ENCODE data around the gene PNMA1. TPM values are rescaled to one million over a fixed set of nuclear protein-coding genes. Genes with fewer than 3 reads are reported as not detected.

Gene PNMA1
- total and polyA plus RNA-seq, 9 of the 15 experiments (the other 6 are each of a cell fraction or from before 2014, with no cell fraction given), result 1.7 to 26.4 (median 8.7) TPM

DNA sequence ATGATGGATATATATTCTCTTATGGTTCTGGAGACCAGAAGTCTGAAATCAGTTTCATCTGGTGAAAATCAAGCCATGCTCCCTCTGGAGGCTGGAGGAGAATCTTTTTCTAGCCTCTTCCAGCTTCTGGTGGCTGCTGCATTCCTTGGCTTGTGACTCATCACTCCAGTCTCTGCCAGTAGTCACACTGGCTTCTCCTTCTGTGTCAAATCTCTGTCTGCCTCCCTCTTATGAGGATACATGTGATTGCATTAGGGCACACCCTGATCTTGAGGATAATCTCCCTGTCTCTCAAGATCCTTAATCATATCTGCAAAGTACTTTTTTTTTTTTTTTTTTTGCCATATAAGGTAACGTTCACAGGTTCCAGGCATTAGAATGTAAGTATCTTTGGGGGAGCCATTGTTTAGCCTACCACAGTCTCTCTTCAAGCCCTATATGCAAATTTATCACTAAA is 51.7 kb downstream of the PNMA1 start (continued):
- TF ChIP-seq, protein P1, sequence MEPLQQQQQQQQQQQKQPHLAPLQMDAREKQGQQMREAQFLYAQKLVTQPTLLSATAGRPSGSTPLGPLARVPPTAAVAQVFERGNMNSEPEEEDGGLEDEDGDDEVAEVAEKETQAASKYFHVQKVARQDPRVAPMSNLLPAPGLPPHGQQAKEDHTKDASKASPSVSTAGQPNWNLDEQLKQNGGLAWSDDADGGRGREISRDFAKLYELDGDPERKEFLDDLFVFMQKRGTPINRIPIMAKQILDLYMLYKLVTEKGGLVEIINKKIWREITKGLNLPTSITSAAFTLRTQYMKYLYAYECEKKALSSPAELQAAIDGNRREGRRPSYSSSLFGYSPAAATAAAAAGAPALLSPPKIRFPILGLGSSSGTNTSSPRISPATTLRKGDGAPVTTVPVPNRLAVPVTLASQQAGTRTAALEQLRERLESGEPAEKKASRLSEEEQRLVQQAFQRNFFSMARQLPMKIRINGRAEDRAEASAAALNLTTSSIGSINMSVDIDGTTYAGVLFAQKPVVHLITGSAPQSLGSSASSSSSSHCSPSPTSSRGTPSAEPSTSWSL (CRISPR knock-in tag; IDR thresholded peaks at IDR 0.05; ENCODE audit: borderline replicate concordance), result no peak
- TF ChIP-seq ZBTB43 (CRISPR knock-in tag; IDR thresholded peaks at IDR 0.05) (no peak), TOE1 (IDR thresholded peaks at IDR 0.05; ENCODE audit: borderline replicate concordance) (no peak), TOE1 (CRISPR knock-in tag; IDR thresholded peaks at IDR 0.05; ENCODE audit: borderline replicate concordance, low read depth) (no peak), CTBP1 (IDR thresholded peaks at IDR 0.05; ENCODE audit: borderline replicate concordance) (no peak), ETV6 (IDR thresholded peaks at IDR 0.05; ENCODE audit: borderline replicate concordance in 1 of 2, low read depth in 2 of 2, low read length in 1 of 2) (no peak), ETV6 (CRISPR knock-in tag; IDR thresholded peaks at IDR 0.05; ENCODE audit: borderline replicate concordance) (no peak), ZKSCAN8 (CRISPR knock-in tag; IDR thresholded peaks at IDR 0.05) (no peak), SUPT5H (IDR thresholded peaks at IDR 0.05) (no peak), MAFF (IDR thresholded peaks at IDR 0.05; ENCODE audit: low read length) (no peak), XRCC3 (IDR thresholded peaks at IDR 0.05) (no peak), SRF (CRISPR knock-in tag; IDR thresholded peaks at IDR 0.05) (peak in 1 of 2 experiments; percentile 62; a peak in 1 of 4 replicates), KDM1A (IDR thresholded peaks at IDR 0.05) (peak; percentile 67 to 70; a peak in 3 of 4 replicates), FOXA3 (CRISPR knock-in tag; conservative IDR thresholded peaks at IDR 0.05 in 1 of 2, IDR thresholded peaks at IDR 0.05 in 1 of 2) (no peak), ZNF408 (CRISPR knock-in tag; IDR thresholded peaks at IDR 0.05; ENCODE audit: low read depth) (no peak), HNRNPUL1 (IDR thresholded peaks at IDR 0.05; ENCODE audit: low read length) (no peak), NRF1 (conservative IDR thresholded peaks at IDR 0.05 in 1 of 2, IDR thresholded peaks at IDR 0.05 in 1 of 2) (no peak), SMARCE1 (IDR thresholded peaks at IDR 0.05) (peak; percentile 57; the same call in 1 of the 2 replicates), CREM (IDR thresholded peaks at IDR 0.05; ENCODE audit: low read depth) (no peak), TARDBP (IDR thresholded peaks at IDR 0.05) (no peak), SMC3 (conservative IDR thresholded peaks at IDR 0.05; ENCODE audit: insufficient read depth, low read depth, low read length) (no peak), PHB (CRISPR knock-in tag; IDR thresholded peaks at IDR 0.05) (no peak), PKNOX1 (IDR thresholded peaks at IDR 0.05) (peak; percentile 41), DPF2 (IDR thresholded peaks at IDR 0.05) (0 out of 2 replicates have a peak, but pooled peaks have one; percentile 26), ZNF282 (CRISPR knock-in tag; IDR thresholded peaks at IDR 0.05) (no peak), OTX1 (CRISPR knock-in tag; IDR thresholded peaks at IDR 0.05) (no peak), WHSC1 (IDR thresholded peaks at IDR 0.05; ENCODE audit: low read length) (no peak)
- TF ChIP-seq, protein P2, sequence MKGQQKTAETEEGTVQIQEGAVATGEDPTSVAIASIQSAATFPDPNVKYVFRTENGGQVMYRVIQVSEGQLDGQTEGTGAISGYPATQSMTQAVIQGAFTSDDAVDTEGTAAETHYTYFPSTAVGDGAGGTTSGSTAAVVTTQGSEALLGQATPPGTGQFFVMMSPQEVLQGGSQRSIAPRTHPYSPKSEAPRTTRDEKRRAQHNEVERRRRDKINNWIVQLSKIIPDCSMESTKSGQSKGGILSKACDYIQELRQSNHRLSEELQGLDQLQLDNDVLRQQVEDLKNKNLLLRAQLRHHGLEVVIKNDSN (CRISPR knock-in tag; IDR thresholded peaks at IDR 0.05), result no peak
